ENCODE data around the gene PISD.
"Not testable (repeated sequence)": the region's sequence is repeated elsewhere in the genome, so short reads cannot be mapped to it uniquely, and the experiment has no call there.

DNA sequence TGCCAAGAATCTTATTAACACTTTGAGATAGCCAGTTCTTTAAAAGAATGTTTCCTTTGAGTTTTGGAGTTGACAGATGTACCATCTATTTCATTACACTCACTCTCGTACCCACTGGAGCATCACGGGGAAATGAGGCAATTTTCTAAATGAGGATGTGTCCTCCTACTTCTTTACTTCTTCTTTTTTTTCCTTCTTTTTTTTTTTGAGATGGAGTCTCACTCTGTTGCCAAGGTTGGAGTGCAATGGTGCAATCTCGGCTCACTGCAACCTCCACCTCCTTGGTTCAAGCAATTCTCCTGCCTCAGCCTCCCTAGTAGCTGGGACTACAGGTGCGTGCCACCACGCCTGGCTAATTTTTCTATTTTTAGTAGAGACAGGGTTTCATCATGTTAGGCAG lies 12.2 kb upstream of the PISD start:
- TF ChIP-seq, protein P1, sequence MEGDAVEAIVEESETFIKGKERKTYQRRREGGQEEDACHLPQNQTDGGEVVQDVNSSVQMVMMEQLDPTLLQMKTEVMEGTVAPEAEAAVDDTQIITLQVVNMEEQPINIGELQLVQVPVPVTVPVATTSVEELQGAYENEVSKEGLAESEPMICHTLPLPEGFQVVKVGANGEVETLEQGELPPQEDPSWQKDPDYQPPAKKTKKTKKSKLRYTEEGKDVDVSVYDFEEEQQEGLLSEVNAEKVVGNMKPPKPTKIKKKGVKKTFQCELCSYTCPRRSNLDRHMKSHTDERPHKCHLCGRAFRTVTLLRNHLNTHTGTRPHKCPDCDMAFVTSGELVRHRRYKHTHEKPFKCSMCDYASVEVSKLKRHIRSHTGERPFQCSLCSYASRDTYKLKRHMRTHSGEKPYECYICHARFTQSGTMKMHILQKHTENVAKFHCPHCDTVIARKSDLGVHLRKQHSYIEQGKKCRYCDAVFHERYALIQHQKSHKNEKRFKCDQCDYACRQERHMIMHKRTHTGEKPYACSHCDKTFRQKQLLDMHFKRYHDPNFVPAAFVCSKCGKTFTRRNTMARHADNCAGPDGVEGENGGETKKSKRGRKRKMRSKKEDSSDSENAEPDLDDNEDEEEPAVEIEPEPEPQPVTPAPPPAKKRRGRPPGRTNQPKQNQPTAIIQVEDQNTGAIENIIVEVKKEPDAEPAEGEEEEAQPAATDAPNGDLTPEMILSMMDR (conservative IDR thresholded peaks at IDR 0.05; ENCODE audit: low read depth, low read length) = not testable (repeated sequence)
- not testable (repeated sequence) for TF ChIP-seq EZH2 (IDR thresholded peaks at IDR 0.05; ENCODE audit: low read length, unreplicated experiment)
